Activated naive CD8-positive, alpha-beta T cell (primary cell): ENCODE measurements around the gene ARAP3.
"Not testable (repeated sequence)": the region's sequence is repeated elsewhere in the genome, so short reads cannot be mapped to it uniquely, and the experiment has no call there.

Source experiments
- H3K27ac Mint-ChIP-seq: one replicate; pipeline ENCODE4 v1.8.0; 2021; ENCODE audit warnings: mixed read lengths
- H3K27me3 Mint-ChIP-seq: one replicate; pipeline ENCODE4 v1.8.0; 2021; ENCODE audit warnings: mixed read lengths
- H3K36me3 Mint-ChIP-seq: one replicate; pipeline ENCODE4 v1.8.0; 2021; ENCODE audit warnings: mixed read lengths
- H3K4me1 Mint-ChIP-seq: one replicate; pipeline ENCODE4 v1.8.0; 2021; ENCODE audit warnings: low read depth, mixed read lengths
- H3K4me3 Mint-ChIP-seq: one replicate; pipeline ENCODE4 v1.8.0; 2021; ENCODE audit warnings: mild to moderate bottlenecking, mixed read lengths
- H3K9me3 Mint-ChIP-seq: one replicate; pipeline ENCODE4 v1.8.0; 2021; ENCODE audit warnings: low read depth, mixed read lengths

Gene ARAP3, protein sequence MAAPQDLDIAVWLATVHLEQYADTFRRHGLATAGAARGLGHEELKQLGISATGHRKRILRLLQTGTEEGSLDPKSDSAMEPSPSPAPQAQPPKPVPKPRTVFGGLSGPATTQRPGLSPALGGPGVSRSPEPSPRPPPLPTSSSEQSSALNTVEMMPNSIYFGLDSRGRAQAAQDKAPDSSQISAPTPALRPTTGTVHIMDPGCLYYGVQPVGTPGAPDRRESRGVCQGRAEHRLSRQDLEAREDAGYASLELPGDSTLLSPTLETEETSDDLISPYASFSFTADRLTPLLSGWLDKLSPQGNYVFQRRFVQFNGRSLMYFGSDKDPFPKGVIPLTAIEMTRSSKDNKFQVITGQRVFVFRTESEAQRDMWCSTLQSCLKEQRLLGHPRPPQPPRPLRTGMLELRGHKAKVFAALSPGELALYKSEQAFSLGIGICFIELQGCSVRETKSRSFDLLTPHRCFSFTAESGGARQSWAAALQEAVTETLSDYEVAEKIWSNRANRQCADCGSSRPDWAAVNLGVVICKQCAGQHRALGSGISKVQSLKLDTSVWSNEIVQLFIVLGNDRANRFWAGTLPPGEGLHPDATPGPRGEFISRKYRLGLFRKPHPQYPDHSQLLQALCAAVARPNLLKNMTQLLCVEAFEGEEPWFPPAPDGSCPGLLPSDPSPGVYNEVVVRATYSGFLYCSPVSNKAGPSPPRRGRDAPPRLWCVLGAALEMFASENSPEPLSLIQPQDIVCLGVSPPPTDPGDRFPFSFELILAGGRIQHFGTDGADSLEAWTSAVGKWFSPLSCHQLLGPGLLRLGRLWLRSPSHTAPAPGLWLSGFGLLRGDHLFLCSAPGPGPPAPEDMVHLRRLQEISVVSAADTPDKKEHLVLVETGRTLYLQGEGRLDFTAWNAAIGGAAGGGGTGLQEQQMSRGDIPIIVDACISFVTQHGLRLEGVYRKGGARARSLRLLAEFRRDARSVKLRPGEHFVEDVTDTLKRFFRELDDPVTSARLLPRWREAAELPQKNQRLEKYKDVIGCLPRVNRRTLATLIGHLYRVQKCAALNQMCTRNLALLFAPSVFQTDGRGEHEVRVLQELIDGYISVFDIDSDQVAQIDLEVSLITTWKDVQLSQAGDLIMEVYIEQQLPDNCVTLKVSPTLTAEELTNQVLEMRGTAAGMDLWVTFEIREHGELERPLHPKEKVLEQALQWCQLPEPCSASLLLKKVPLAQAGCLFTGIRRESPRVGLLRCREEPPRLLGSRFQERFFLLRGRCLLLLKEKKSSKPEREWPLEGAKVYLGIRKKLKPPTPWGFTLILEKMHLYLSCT (N-terminal part only)

DNA sequence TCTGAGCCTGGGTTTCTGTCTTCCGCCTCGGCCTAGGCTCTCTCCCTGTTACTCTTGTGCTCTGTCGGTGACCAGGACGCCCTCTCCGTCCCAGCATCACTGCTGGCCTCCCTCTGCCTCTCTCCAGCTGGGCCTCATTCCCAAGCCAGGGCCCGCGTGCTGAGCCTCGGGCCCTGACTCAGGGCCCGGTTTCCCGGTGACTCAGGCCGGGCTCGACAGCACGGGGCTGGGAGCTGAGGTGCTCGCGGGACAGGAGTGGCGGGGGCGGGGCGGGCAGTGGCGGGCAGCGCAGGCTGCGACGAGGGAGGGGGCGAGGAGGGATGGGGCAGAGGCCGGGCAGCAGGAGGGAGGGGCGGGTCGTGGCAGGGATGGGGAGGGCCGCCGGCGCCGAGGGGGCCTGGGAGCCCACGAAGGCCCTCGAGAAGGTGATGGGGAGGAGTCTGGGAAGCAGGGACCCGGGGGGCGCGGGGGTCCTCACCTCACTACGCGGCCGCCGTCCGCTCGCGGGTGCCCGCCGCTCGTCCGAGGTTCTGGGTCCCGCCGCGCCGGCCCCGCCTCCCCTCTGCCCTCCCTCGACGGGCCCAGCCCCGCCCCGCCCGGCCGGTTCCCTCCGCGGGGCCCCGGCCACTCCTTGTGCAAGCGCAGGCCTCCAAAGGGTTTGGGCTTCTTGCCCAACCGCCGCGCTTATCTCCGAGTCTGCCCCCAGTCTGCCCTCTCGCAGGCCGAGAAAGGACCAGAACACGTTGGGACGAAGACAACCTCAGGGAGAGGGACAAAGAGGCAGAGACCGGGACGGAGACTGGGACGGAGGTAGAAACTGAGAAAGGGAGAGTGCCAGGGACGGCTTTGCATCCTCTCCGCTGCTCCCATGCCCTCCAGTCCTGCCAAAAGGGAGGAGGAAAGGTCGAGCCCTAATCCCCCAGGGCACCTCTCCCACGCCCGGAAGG, at the start of gene ARAP3:
Gene ARAP3 (minus strand): TSS at position 536 of the 947 bp plus-strand sequence. CDS start 1,744 bp downstream, outside the sequence.
- Mint-ChIP-seq H3K27me3 (no peaks in the 10 kb centered on the region), H3K9me3 (no peaks in the 10 kb centered on the region), H3K4me3 (peak within 1 kb of the TSS; percentile 77), H3K27ac (peak within 1 kb of the TSS; percentile 69), H3K4me1 (peaks cover 25% of the 10 kb centered on the region), H3K36me3 (peaks cover 3% of the 10 kb centered on the region)

DNA sequence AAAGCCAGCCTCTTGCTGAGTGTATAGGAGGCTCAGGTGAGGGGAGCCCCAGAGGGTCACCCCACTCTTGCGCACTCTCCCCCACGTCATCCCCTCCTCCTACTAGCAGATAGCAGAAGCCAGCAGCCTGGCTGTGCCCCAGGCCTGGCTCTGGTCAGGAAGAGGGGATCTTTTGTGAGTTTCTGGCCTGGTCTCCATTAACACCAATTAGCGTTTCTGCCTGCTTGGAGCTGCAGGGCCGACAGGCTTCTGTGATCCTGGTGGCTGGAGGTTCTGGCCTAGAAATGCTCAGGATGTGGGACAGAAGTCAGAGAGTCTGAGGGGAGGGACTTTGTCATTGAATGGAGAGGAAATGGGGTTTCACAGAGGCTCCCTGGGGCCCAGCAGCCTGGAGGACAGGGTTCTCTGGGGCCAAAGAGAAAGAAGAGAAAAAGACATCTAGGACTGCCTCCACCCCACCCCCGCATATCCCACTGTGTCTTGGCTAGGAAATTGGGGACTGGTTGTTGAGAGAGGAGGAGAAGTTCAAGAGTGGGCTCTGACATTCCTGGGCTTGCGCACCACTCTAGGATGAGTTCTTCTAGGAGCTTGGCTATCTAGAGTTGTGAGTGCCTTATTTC, 47.5 kb upstream of the ARAP3 start:
- Mint-ChIP-seq H3K36me3 (no peaks in the 10 kb centered on the region), H3K27me3 (peaks cover under 1% of the 10 kb centered on the region), H3K9me3 (no peaks in the 10 kb centered on the region), H3K4me1 (no peaks in the 10 kb centered on the region), H3K4me3 (no peak overlapping the region), H3K27ac (no peak overlapping the region)

DNA sequence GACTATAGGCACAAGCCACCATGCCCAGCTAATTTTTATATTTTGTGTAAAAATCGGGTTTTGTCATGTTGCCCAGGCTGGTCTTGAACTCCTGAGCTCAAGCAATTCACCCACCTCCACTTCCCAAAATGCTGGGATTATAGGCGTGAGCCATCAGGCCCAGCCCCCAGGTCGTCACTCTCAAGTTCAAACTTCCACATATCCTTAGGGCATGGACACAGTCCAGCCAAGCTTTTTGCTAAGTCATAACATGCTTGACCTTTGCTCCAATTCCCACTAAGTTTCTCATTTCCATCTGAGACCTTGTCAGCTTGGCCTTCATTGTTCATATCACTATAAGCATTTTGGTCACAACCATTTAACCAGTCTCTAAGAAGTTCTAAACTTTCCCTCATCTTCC, 43.9 kb upstream of the ARAP3 start:
- no peaks in the 10 kb centered on the region for H3K27me3 Mint-ChIP-seq
- H3K36me3 Mint-ChIP-seq = peaks cover 3% of the 10 kb centered on the region
- no peaks in the 10 kb centered on the region for H3K9me3 Mint-ChIP-seq
- no peaks in the 10 kb centered on the region for H3K4me1 Mint-ChIP-seq
- H3K4me3 Mint-ChIP-seq = no peak overlapping the region
- H3K27ac Mint-ChIP-seq = no peak overlapping the region

DNA sequence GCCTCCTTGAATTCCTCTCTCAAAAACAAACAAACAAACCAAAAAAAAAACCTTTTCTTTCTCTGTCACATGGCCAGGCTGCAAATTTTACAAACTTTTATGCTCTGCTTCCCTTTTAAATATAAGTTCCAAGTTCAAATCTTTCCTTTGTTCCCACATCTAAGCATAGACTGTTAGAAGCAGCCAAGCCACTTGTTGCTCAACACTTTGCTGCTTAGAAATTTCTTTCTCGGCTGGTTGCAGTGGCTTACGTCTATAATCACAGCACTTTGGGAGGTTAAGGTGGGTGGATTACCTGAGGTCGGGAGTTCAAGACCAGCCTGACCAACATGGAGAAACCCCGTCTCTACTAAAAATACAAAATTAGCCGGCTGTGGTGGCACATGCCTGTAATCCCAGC, 43.1 kb upstream of the ARAP3 start:
- not testable (repeated sequence) for H3K4me1 Mint-ChIP-seq, H3K36me3 Mint-ChIP-seq, H3K27me3 Mint-ChIP-seq, H3K9me3 Mint-ChIP-seq, H3K27ac Mint-ChIP-seq, H3K4me3 Mint-ChIP-seq

DNA sequence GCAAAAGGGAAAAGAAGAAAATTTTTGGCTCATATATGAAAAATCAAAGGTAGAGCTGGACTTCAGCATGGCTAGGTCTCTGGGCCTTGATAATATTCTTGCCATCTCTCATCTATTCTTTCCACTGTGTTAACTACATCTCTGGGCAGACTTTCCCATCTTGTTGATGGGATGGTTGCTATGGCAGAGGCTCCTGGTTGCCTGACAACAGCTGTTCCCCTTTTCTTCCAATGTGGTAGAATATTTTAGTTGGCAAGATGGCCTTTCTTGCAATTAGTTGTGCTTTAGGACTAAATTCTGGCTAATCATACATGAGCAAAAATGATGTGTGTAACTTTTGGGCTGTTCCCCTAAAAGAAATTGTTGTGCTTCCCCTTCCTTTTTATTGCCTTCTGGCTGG, 40.2 kb upstream of the ARAP3 start:
- Mint-ChIP-seq H3K36me3 (peaks cover 3% of the 10 kb centered on the region), H3K4me3 (no peak overlapping the region), H3K27me3 (no peaks in the 10 kb centered on the region), H3K4me1 (no peaks in the 10 kb centered on the region), H3K9me3 (no peaks in the 10 kb centered on the region), H3K27ac (no peak overlapping the region)

DNA sequence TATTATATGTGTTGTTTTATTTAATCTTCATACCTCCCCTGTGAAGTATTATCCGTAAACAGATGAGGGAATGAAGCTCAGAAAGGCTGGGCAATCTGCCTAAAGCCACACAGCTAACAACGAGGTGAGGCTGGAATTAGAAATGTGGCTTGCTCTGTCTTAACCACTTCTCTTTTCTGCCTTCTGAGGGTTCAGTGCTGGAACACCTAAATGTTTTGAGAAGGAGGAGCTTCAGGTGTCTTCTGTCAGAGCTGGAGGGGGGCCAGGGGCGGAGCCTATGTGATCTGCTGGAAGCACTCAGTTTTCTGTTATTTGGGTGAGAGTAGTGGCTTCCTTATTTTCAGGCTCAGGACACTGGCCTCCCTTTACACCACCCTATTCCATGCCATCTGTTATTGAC, 35.0 kb upstream of the ARAP3 start:
- Mint-ChIP-seq H3K36me3 (no peaks in the 10 kb centered on the region), H3K4me1 (no peaks in the 10 kb centered on the region), H3K27ac (no peak overlapping the region), H3K9me3 (no peaks in the 10 kb centered on the region), H3K27me3 (peaks cover 3% of the 10 kb centered on the region), H3K4me3 (no peak overlapping the region)

DNA sequence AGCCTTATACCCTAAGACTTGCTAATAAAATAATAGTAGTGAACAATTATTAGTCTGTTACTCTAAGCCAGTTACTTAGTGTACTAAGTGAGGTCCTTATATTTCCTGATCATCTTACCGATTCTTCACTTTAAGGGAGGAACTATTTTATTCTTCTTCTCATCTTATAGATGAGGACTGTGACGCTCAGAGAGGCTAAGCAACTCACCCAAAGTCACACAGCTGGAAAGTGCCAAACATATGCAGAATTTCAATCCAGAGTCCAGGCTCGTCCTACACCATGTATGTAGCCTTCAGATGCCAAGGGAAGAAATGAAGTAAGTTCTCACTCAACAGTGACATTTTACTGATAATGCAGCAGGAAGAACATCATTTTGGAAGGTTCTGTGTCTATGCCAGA, 34.4 kb upstream of the ARAP3 start:
- peaks cover 3% of the 10 kb centered on the region for H3K27me3 Mint-ChIP-seq
- H3K4me1 Mint-ChIP-seq = no peaks in the 10 kb centered on the region
- no peaks in the 10 kb centered on the region for H3K9me3 Mint-ChIP-seq
- H3K36me3 Mint-ChIP-seq = no peaks in the 10 kb centered on the region
- no peak overlapping the region for H3K4me3 Mint-ChIP-seq
- H3K27ac Mint-ChIP-seq = no peak overlapping the region

DNA sequence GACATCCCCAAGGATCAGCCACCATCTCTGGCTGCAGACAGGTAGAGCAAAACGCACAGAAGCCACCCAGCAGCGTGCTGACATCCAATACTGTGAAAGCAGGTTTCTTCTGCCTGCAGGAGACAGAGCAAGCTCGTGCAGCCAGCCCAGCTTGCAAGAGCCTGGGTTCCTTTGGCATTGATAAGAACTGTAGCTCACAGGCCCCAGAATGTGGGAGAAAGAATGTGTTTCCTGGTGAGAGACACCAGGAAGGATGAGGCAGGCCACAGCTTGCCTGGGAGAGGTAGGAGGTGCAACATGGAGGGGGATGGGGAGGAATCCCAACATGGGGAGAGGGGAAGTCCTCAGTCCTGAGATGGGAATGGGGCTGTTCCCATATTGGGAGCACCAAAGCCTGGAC, 34.0 kb upstream of the ARAP3 start:
- no peaks in the 10 kb centered on the region for H3K4me1 Mint-ChIP-seq
- H3K9me3 Mint-ChIP-seq = no peaks in the 10 kb centered on the region
- peaks cover 3% of the 10 kb centered on the region for H3K27me3 Mint-ChIP-seq

DNA sequence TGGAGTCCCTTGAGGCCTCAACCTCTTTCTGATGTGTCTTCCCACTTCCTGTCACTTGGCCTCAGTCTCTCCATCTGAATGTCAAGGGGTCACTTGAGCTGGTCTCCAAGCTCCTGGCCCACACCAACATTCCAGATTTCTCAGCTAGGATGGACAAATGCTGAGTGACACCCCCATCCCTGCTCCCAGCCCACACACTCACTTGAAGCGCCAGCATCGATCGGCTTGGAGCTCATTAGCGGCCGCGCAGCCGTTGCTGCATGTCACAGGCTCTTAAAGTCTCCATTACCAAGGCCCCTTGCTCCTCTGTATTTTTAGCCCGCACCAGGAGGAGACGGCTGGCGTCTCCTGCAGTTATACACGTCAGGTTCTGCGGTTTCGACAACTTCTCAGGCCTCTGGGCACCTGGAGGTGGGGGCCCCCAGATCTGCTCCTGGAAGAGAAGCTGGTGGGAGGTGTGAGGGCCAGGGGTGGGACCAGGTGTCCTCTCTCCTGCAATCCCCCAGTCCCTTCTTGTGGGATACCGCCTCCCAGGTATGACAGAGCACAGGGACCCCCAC, 33.4 kb upstream of the ARAP3 start:
- no peak overlapping the region for H3K27ac Mint-ChIP-seq
- H3K4me3 Mint-ChIP-seq = no peak overlapping the region
- H3K9me3 Mint-ChIP-seq = no peaks in the 10 kb centered on the region
- peaks cover 3% of the 10 kb centered on the region for H3K27me3 Mint-ChIP-seq
- no peaks in the 10 kb centered on the region for H3K4me1 Mint-ChIP-seq
- H3K36me3 Mint-ChIP-seq = no peaks in the 10 kb centered on the region

More for the DNA sequence above, 34.0 kb upstream of the ARAP3 start:
- Mint-ChIP-seq H3K27ac (no peak overlapping the region), H3K4me3 (no peak overlapping the region), H3K36me3 (no peaks in the 10 kb centered on the region)

DNA sequence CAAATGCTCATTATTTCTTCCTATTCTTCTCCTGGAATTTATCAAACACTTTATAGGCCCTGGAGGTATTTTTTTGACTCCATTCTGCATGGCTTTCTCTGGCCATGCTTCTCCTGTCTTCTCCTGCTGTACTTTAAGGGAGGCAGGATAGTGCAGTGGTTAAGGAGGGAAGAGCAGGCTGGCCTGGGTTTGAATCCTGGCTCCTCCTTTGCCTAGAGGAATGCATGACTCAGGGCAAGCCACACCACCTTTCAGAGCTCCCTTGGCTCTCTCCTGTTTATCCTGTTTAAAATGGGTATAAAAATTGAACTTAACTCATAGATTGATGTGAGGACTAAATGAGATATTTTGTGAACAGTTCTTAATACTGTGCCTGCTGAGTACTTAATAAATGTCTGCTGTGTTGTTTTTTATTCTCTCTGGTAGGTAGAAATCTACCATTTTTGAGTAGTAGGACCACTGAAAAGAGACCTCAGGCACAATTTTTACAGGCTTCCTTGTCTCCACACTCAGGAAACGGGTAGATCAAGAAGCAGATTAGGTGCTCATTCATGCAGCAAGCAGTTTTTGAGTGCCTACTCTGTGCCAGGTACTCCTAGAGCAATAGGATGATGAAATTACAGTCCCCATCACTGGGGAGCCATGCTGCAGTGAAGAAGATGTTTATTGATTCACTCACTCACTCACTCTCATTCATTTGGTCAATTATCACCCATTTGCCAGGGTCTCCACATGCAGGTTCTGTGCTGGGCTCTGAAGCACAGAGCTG, 32.7 kb upstream of the ARAP3 start:
- no peaks in the 10 kb centered on the region for H3K36me3 Mint-ChIP-seq
- H3K9me3 Mint-ChIP-seq = no peaks in the 10 kb centered on the region
- no peaks in the 10 kb centered on the region for H3K4me1 Mint-ChIP-seq
- no peak overlapping the region for H3K27ac Mint-ChIP-seq
- no peak overlapping the region for H3K4me3 Mint-ChIP-seq
- H3K27me3 Mint-ChIP-seq = peaks cover 3% of the 10 kb centered on the region

DNA sequence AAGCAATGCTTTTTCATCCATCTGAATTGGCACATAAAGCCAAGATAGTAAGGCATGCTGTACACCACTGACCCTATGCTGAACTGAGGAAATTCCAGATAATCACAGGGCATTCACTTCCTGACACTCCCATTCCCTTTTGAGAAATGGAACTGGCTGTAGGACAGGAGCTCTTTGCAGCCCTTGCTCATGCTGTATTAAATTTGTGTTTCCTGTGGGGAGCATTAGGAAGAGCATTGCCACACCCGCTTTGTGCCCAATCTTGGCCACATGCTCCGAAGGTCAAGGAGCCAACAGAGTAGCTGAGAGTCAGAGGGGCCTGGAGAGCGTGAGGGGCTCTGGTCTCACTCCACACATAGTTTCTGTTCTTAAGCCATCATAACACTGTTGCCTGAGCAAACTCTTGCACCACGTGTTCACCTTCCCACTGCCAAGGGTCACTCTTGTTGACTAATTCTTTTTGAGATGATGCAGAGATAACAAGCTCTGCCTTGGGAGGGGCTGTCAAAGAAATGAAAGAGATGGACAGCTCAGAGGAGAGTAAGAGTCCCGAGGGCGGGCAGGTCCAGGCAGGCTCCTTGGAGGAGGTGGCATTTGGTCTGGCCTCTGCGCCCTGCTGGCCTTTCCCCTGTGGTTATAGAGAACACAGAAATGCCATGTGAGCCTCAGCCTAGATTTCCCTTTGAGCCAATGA, 31.7 kb upstream of the ARAP3 start:
- Mint-ChIP-seq H3K4me1 (no peaks in the 10 kb centered on the region), H3K4me3 (no peak overlapping the region), H3K27ac (no peak overlapping the region), H3K9me3 (no peaks in the 10 kb centered on the region), H3K36me3 (no peaks in the 10 kb centered on the region), H3K27me3 (peaks cover 3% of the 10 kb centered on the region)

DNA sequence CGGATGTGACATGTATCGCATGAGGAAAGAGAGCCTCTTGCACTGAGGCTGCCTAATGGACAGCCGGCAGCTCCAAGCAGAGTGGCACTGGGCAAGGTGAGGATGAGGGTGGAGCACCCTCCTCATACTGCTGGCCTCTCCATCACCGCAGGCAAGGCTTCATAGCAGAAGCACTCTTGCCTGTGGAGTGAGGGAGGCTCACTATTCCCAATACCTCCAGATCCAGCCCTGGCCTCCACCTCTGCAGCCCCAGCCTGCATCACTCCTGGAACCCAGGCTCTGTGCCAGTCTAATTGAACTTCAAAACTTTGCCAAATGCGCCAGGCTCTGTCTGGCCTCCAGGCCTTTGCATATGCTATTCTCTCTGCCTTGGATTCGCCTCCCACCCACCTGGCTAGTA, 29.7 kb upstream of the ARAP3 start:
- Mint-ChIP-seq H3K27me3 (peaks cover 3% of the 10 kb centered on the region), H3K27ac (no peak overlapping the region), H3K4me3 (no peak overlapping the region), H3K36me3 (no peaks in the 10 kb centered on the region), H3K4me1 (no peaks in the 10 kb centered on the region), H3K9me3 (no peaks in the 10 kb centered on the region)
